ENCODE data around the gene STEAP4.

STEAP4 gene

DNA sequence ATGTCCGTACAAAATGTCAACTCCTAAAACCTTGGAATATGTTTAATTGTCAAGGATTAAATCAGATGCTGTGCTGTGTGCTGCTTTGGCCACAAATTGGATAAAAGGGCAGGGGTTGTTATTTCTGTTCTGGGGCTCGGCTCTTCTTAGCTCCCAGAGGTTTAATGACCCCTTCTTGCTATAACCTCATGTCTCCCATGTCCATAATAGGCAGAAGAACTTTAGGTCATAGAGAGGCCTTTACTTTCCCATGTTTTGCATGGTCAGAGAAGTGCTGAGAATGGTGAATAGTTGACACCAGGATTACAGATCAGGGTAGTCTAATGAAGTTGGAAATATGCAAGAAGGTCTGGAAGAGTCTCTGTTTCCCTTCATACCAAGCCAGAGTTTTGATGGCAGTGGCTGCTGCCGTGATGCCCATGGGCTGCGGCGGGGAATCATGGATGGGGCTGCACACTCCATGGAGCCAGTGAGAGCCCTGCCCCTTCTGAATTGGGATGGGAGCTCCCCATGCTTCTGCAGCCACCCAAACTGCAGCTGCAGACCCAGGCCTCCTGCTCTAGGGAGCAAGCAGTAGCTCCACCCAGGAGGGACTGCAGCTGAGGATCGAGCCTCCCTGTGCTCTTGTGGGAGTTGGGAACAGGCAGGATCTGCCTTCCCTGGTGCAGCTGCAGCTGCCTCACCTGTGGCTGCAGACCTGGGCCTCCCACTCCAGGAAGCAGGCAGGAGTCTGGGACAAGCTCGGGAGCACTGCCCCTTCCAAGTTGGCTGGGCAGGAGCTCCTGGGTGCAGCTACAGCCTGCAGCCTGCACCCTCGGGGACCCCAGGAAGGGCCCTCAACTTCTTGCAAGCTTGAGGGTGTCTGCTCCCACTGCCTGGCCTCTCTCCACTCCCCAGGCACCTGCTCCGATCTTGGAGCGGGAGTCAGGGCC is 23.1 kb upstream of the STEAP4 start:
- H3K9me3 ChIP-seq (ENCODE audit: low read length) = no peaks in the 10 kb centered on the region
- H3K4me3 ChIP-seq (ENCODE audit: low read length) = no peak overlapping the region
- H3K4me1 ChIP-seq (ENCODE audit: insufficient read depth, low read length) = no peaks in the 10 kb centered on the region
- H2AFZ ChIP-seq (ENCODE audit: low read depth, low read length) = no peak overlapping the region
- H3K36me3 ChIP-seq (ENCODE audit: insufficient read depth, low read length) = no peaks in the 10 kb centered on the region
- H3K27me3 ChIP-seq (ENCODE audit: insufficient read depth, low read length) = no peaks in the 10 kb centered on the region

DNA sequence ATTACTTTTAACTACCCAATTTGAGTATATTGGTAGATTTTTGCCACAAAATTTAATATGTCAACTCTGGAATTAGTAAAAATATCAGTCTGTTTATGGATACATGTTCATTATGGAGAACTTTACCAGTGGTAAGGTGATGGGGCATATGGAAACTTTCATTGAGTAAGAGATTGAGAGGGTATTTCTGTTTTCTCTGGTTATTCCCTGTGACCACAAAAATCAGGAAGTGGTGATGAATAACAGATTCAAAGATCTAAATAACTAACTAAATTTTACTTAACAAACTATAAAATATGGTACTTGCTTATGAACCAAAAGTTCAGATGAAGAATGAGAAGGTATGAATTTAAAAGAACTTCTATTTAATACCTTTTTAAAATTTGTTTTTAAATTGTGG is 22.1 kb upstream of the STEAP4 start:
- Histone ChIP-seq H3K9me3 (ENCODE audit: low read length) (no peaks in the 10 kb centered on the region), H3K27me3 (ENCODE audit: insufficient read depth, low read length) (no peaks in the 10 kb centered on the region), H3K4me1 (ENCODE audit: insufficient read depth, low read length) (no peaks in the 10 kb centered on the region), H2AFZ (ENCODE audit: low read depth, low read length) (no peak overlapping the region), H3K36me3 (ENCODE audit: insufficient read depth, low read length) (no peaks in the 10 kb centered on the region), H3K4me3 (ENCODE audit: low read length) (no peak overlapping the region)

DNA sequence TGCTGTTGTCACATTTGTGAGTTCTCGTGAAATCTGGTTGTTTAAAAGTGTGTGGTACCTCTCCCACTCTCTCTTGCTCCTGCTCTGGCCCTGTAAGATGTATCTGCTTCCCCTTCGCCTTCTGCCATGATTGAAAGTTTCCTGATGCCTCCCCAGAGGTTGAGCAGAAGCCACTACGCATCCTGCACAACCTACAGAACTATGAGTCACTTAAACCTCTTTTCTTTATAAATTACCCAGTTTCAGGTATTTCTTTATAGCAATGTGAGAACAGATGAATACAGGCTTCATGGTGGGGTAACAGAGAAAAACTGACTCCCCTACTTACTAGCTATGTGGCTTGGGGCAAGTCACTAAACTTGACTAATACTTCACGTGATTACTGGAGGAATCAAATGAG is 18.0 kb upstream of the STEAP4 start:
- H3K36me3 ChIP-seq (ENCODE audit: insufficient read depth, low read length) = no peaks in the 10 kb centered on the region
- H3K4me1 ChIP-seq (ENCODE audit: insufficient read depth, low read length) = no peaks in the 10 kb centered on the region
- H3K27me3 ChIP-seq (ENCODE audit: insufficient read depth, low read length) = no peaks in the 10 kb centered on the region
- H3K9me3 ChIP-seq (ENCODE audit: low read length) = no peaks in the 10 kb centered on the region
- no peak overlapping the region for H3K4me3 ChIP-seq (ENCODE audit: low read length)
- no peak overlapping the region for H2AFZ ChIP-seq (ENCODE audit: low read depth, low read length)

DNA sequence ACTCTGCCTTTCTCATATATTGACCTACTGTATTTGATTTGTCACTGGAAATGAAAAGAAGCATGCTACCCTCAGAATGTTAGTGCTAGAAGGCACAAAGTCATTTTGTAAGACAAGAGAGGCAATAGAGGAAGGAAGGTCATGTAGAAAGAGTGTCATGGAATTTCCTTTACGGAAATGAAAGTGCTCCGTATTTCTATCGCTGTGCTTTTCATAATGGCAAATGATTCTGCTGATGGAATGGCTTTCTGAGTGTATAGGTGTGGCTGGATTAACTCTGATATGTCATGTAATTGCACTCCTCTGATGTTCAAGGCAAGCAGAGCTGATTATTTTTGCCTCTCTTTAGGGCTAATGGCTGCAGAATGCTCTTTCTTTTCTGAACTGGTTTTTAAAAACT is 15.5 kb upstream of the STEAP4 start:
- no peak overlapping the region for H2AFZ ChIP-seq (ENCODE audit: low read depth, low read length)
- H3K4me3 ChIP-seq (ENCODE audit: low read length) = no peak overlapping the region
- H3K36me3 ChIP-seq (ENCODE audit: insufficient read depth, low read length) = no peaks in the 10 kb centered on the region
- no peaks in the 10 kb centered on the region for H3K9me3 ChIP-seq (ENCODE audit: low read length)
- H3K4me1 ChIP-seq (ENCODE audit: insufficient read depth, low read length) = no peaks in the 10 kb centered on the region
- no peaks in the 10 kb centered on the region for H3K27me3 ChIP-seq (ENCODE audit: insufficient read depth, low read length)

DNA sequence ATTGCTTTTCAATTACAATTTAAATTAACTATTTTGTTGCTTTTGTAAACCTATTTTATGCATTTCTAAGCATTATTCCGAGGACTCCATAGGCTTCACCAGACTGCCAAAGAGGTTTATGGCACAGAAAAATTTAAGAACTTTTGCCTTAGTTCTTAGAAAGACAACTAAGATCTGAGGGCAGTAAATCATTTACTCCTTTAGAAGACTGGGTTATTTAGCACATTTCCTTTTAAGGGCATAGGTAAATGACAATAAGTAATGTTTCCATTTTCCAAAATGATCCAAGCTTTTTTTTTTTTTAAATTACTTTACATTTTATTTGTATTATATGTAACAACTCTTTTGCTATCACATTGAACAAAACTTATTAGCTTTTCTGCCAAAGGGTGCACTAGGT is 15.0 kb upstream of the STEAP4 start:
- H3K4me3 ChIP-seq (ENCODE audit: low read length) = no peak overlapping the region
- no peaks in the 10 kb centered on the region for H3K4me1 ChIP-seq (ENCODE audit: insufficient read depth, low read length)
- H2AFZ ChIP-seq (ENCODE audit: low read depth, low read length) = no peak overlapping the region
- no peaks in the 10 kb centered on the region for H3K27me3 ChIP-seq (ENCODE audit: insufficient read depth, low read length)
- no peaks in the 10 kb centered on the region for H3K36me3 ChIP-seq (ENCODE audit: insufficient read depth, low read length)
- no peaks in the 10 kb centered on the region for H3K9me3 ChIP-seq (ENCODE audit: low read length)

DNA sequence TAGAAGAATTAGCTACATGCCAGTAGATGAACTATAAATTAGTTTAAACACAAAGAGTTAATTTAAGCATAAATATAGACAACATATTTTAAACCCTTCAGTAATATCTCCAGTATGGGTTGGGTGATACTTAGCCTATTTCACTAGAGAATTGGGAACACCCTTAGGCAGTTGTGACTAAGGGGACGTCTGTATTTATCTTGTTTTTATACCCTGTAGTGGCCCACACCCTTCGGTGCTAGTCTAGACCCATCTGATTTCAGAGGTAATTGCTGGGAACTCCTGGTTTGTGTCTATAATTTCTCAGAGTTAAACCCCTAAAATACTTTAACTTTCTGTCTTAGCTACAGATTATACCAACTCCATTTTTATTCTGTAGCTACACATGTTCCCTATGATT is 11.5 kb upstream of the STEAP4 start:
- H3K4me3 ChIP-seq (ENCODE audit: low read length) = no peak overlapping the region
- no peaks in the 10 kb centered on the region for H3K4me1 ChIP-seq (ENCODE audit: insufficient read depth, low read length)
- H3K36me3 ChIP-seq (ENCODE audit: insufficient read depth, low read length) = no peaks in the 10 kb centered on the region
- H2AFZ ChIP-seq (ENCODE audit: low read depth, low read length) = no peak overlapping the region
- H3K27me3 ChIP-seq (ENCODE audit: insufficient read depth, low read length) = no peaks in the 10 kb centered on the region
- no peaks in the 10 kb centered on the region for H3K9me3 ChIP-seq (ENCODE audit: low read length)

DNA sequence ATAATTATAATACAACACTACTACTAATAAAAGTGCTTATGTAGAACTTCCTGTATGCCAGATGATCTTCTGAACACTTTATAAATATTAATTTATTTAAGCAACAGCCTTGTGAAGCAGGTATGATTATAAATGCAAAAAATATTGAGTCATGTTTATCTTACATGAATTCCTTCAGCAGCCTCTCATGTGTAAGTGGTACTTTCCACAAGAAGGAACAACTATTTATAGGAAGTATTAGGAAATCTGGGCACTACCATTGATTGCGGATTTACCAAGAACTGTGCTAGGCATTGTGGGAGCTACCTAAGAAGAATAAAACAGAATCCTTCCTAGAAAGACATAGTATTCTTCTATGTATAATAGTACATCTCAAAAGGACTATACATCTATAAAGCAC is 10.7 kb upstream of the STEAP4 start:
- no peaks in the 10 kb centered on the region for H3K27me3 ChIP-seq (ENCODE audit: insufficient read depth, low read length)
- no peaks in the 10 kb centered on the region for H3K36me3 ChIP-seq (ENCODE audit: insufficient read depth, low read length)
- H2AFZ ChIP-seq (ENCODE audit: low read depth, low read length) = no peak overlapping the region
- H3K4me3 ChIP-seq (ENCODE audit: low read length) = no peak overlapping the region
- H3K4me1 ChIP-seq (ENCODE audit: insufficient read depth, low read length) = no peaks in the 10 kb centered on the region
- no peaks in the 10 kb centered on the region for H3K9me3 ChIP-seq (ENCODE audit: low read length)

DNA sequence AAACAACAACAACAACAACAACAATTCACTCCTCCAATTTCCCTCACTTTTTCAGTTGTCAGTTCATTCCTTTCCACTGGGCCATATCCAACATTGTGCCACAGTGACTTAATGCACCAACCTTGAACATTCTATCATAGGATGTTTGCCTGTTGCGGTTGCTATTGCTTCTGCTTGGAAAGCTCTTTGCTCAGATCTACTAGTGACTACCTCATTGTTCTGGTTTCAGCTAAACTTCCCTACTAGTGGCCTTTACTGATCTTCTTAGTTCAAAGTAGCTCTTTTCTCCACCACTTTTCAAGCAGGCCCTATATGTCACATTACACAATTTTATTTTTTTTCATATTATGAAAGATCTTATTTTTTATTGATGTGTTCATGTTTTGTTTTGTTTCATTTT is 9.8 kb upstream of the STEAP4 start:
- Histone ChIP-seq H3K36me3 (ENCODE audit: insufficient read depth, low read length) (no peaks in the 10 kb centered on the region), H3K27me3 (ENCODE audit: insufficient read depth, low read length) (no peaks in the 10 kb centered on the region), H3K9me3 (ENCODE audit: low read length) (no peaks in the 10 kb centered on the region)

DNA sequence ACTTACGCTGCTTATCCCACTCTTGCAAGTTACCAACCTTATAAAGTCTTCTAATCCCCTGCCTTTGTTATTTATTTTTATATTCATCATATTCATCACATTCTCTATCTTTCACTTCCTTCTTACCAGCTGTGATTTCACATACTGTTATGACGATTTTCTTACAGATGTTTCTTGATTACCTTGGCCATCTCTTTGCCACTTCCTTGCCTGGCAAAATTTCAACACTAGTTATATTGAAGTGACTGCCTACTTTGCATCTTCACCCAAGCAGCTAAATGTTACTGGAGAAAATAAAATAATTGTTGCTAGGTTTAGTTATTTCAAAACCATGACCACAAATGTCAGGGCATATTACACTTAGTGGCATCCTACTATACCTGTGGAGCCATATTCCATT is 8.8 kb upstream of the STEAP4 start:
- no peaks in the 10 kb centered on the region for H3K4me1 ChIP-seq (ENCODE audit: insufficient read depth, low read length)

More for the DNA sequence above, 9.8 kb upstream of the STEAP4 start:
- no peak overlapping the region for H3K4me3 ChIP-seq (ENCODE audit: low read length)
- H3K4me1 ChIP-seq (ENCODE audit: insufficient read depth, low read length) = no peaks in the 10 kb centered on the region
- H2AFZ ChIP-seq (ENCODE audit: low read depth, low read length) = no peak overlapping the region

DNA sequence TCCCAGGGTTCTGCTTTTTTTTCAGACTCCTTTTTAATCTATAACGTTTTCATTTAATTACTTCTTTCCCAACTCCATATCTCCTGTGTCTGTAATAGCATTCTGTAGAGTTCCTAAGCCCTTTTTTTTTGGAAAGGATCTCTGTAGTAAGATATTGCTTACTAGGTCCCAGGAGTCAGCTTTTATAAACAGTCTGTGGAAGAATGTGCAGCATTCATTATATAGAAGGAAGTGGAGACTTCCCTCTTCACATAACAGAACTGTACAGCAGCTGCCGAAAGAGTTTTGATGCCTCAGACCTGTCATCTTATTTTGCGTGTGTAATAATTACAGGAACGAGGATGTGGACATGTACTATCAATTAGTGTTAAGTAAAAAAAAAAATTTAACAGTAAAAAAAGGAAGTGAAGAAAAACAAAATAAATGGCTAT is 7.4 kb upstream of the STEAP4 start:
- Histone ChIP-seq H3K4me3 (ENCODE audit: low read length) (no peak overlapping the region), H3K4me1 (ENCODE audit: insufficient read depth, low read length) (no peaks in the 10 kb centered on the region), H2AFZ (ENCODE audit: low read depth, low read length) (no peak overlapping the region), H3K36me3 (ENCODE audit: insufficient read depth, low read length) (no peaks in the 10 kb centered on the region), H3K9me3 (ENCODE audit: low read length) (no peaks in the 10 kb centered on the region), H3K27me3 (ENCODE audit: insufficient read depth, low read length) (peaks cover 2% of the 10 kb centered on the region)

More for the DNA sequence above, 8.8 kb upstream of the STEAP4 start:
- Histone ChIP-seq H3K27me3 (ENCODE audit: insufficient read depth, low read length) (no peaks in the 10 kb centered on the region), H3K36me3 (ENCODE audit: insufficient read depth, low read length) (no peaks in the 10 kb centered on the region), H2AFZ (ENCODE audit: low read depth, low read length) (no peak overlapping the region), H3K4me3 (ENCODE audit: low read length) (no peak overlapping the region), H3K9me3 (ENCODE audit: low read length) (no peaks in the 10 kb centered on the region)

DNA sequence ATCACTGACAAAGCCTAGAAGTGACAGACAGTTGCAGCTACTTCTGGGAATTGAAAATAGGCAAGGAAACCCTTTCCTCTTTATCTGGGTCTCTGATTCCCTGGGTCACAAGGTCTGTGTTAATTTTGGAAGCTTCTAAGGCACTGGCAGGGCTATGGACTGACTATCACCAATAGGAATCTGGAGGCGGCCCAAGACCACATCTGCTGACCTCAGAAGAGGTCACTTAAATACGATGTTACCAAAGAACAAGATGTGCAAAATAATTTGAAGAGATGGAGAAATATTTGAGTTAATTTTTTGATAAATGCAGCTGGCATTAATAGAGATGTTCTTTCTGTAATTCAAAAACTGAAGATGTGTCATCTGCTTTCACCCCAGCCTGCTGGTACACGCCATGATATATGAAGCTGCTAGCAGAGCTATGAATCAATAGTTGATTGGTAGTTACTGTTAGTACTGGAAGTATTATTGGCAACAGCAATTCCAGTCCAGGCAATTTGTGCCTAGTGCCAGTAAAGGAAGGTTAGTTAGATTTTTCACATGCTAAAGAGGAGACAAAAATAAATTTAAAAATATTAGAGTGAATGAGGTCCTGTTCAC is 5.5 kb upstream of the STEAP4 start:
- Histone ChIP-seq H3K27me3 (ENCODE audit: insufficient read depth, low read length) (peaks cover 8% of the 10 kb centered on the region), H3K36me3 (ENCODE audit: insufficient read depth, low read length) (no peaks in the 10 kb centered on the region), H3K9me3 (ENCODE audit: low read length) (no peaks in the 10 kb centered on the region), H3K4me3 (ENCODE audit: low read length) (no peak overlapping the region), H3K4me1 (ENCODE audit: insufficient read depth, low read length) (no peaks in the 10 kb centered on the region), H2AFZ (ENCODE audit: low read depth, low read length) (no peak overlapping the region)

DNA sequence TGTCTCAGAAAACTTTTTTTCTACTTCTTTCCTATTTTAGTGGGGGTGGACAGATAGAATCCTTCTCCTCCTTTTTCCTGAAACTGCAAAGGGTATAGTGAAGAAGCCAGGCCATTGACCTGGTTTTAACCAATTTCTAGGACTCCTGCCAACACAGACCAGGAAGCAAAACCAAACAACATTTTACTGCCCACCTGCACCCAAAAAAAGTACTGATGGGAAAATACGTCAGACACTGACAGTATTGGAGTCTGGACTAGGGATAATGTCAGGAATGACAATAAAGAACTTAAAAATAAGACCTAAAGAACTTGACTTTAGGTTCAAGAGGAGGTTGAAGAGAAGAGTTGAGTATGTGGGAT is 5.0 kb upstream of the STEAP4 start:
- peaks cover 13% of the 10 kb centered on the region for H3K27me3 ChIP-seq (ENCODE audit: insufficient read depth, low read length)
- H2AFZ ChIP-seq (ENCODE audit: low read depth, low read length) = no peak overlapping the region
- H3K4me1 ChIP-seq (ENCODE audit: insufficient read depth, low read length) = no peaks in the 10 kb centered on the region
- H3K9me3 ChIP-seq (ENCODE audit: low read length) = no peaks in the 10 kb centered on the region
- no peaks in the 10 kb centered on the region for H3K36me3 ChIP-seq (ENCODE audit: insufficient read depth, low read length)
- no peak overlapping the region for H3K4me3 ChIP-seq (ENCODE audit: low read length)

DNA sequence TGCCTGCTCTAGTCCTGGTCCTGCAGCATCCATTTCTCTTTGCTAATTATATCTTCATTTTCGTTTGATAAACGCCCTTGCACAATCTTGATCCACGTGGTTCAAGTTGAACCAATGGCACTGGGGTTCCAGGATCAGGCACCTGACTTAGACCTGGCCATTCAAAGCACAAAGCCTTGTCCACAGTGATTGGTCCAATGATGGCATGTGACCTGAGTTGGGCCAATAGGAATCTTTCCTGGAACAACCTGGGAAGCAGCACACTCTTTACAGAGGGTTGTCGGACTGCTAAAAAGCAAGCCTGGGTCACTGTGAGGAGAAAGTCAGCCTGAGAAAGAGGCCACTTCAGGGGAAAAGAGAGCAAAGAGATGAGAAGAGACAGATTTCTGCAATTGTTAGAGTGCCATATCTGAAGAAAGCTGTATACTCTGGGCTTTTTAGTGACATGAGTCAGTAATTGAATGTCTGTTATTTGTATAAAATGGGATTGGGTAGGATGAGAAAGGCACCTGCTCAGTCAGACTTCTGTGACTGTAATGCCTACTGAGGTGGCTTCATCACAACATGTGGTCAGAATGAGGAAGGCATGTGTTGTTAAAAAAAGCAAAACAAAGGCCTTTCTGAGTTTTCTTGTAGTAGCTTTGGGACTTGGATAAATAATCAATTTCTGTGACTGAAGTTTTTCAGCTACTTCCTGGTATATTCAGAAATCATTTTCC is 4.4 kb upstream of the STEAP4 start:
- Histone ChIP-seq H2AFZ (ENCODE audit: low read depth, low read length) (no peak overlapping the region), H3K4me1 (ENCODE audit: insufficient read depth, low read length) (no peaks in the 10 kb centered on the region), H3K4me3 (ENCODE audit: low read length) (no peak overlapping the region), H3K9me3 (ENCODE audit: low read length) (no peaks in the 10 kb centered on the region), H3K27me3 (ENCODE audit: insufficient read depth, low read length) (peaks cover 19% of the 10 kb centered on the region), H3K36me3 (ENCODE audit: insufficient read depth, low read length) (no peaks in the 10 kb centered on the region)
